Measurements from ENCODE around the gene PARP9.

PARP9 gene

GRCh38 chr3:122558605-122559004 is 5.5 kb downstream of the PARP9 start:
- H4K5ac ChIP-seq (ENCODE audit: low read length) = no peak overlapping the region
- H3K4me1 ChIP-seq (ENCODE audit: control insufficient read depth, low read depth, low read length) = peaks cover 2% of the 10 kb centered on the region
- WGBS (ENCODE audit: extremely low coverage, insufficient coverage, low lambda C conversion rate) = no CpG with 5 or more reads among the region's 6 CpGs
- H3K79me2 ChIP-seq (ENCODE audit: control insufficient read depth, insufficient read depth, low read length) = no peaks in the 10 kb centered on the region
- H3K27me3 ChIP-seq (ENCODE audit: insufficient read depth, low read length, poor library complexity) = no peaks in the 10 kb centered on the region
- no peak overlapping the region for H3K27ac ChIP-seq (ENCODE audit: low read depth, low read length)
- DNase-seq = no peak
- H3K56ac ChIP-seq (ENCODE audit: low read length) = no peak overlapping the region
- H4K8ac ChIP-seq (ENCODE audit: low read depth, low read length) = no peak overlapping the region
- no peak overlapping the region for H3K4ac ChIP-seq (ENCODE audit: low read depth, low read length)
- H2BK15ac ChIP-seq (replicated peaks; ENCODE audit: low read depth) = no peak overlapping the region
- H3K23ac ChIP-seq (ENCODE audit: low read length) = no peak overlapping the region
- no peak overlapping the region for H3K18ac ChIP-seq (ENCODE audit: low read length)
- H2BK120ac ChIP-seq (ENCODE audit: low read depth, low read length) = no peak overlapping the region
- no peak overlapping the region for H3K4me2 ChIP-seq (ENCODE audit: low read length)
- no peak overlapping the region for H3K9ac ChIP-seq (ENCODE audit: low read length)
- H2AK5ac ChIP-seq (ENCODE audit: low read length) = no peak overlapping the region
- no peaks in the 10 kb centered on the region for H3K79me1 ChIP-seq (ENCODE audit: low read length)
- H3K36me3 ChIP-seq (ENCODE audit: control insufficient read depth, insufficient read depth, low read length) = no peaks in the 10 kb centered on the region
- no peak overlapping the region for H2BK5ac ChIP-seq (ENCODE audit: low read length)
- H3K4me3 ChIP-seq (ENCODE audit: low read length) = no peak overlapping the region

- Histone ChIP-seq H3K4ac (ENCODE audit: low read depth, low read length) (no peak overlapping the region), H3K18ac (ENCODE audit: low read length) (no peak overlapping the region), H2BK15ac (replicated peaks; ENCODE audit: low read depth) (no peak overlapping the region), H3K23ac (ENCODE audit: low read length) (no peak overlapping the region), H3K9ac (ENCODE audit: low read length) (no peak overlapping the region), H3K79me2 (ENCODE audit: control insufficient read depth, insufficient read depth, low read length) (no peaks in the 10 kb centered on the region), H2BK5ac (ENCODE audit: low read length) (no peak overlapping the region), H3K4me1 (ENCODE audit: control insufficient read depth, low read depth, low read length) (peaks cover 2% of the 10 kb centered on the region), H3K56ac (ENCODE audit: low read length) (no peak overlapping the region), H3K4me3 (ENCODE audit: low read length) (no peak overlapping the region), H3K79me1 (ENCODE audit: low read length) (no peaks in the 10 kb centered on the region), H3K27me3 (ENCODE audit: insufficient read depth, low read length, poor library complexity) (no peaks in the 10 kb centered on the region), H2AK5ac (ENCODE audit: low read length) (no peak overlapping the region), H4K5ac (ENCODE audit: low read length) (no peak overlapping the region), H3K36me3 (ENCODE audit: control insufficient read depth, insufficient read depth, low read length) (no peaks in the 10 kb centered on the region), H3K27ac (ENCODE audit: low read depth, low read length) (no peak overlapping the region), H2BK120ac (ENCODE audit: low read depth, low read length) (no peak overlapping the region), H4K8ac (ENCODE audit: low read depth, low read length) (no peak overlapping the region), H3K4me2 (ENCODE audit: low read length) (no peak overlapping the region)
- no CpG with 5 or more reads among the region's 5 CpGs for WGBS (ENCODE audit: extremely low coverage, insufficient coverage, low lambda C conversion rate)
- DNase-seq = no peak
These were observed 6.7 kb downstream of the PARP9 start for GRCh38 chr3:122557356-122557755.

GRCh38 chr3:122555275-122556071 is 8.6 kb downstream of the PARP9 start:
- H2AK5ac ChIP-seq (ENCODE audit: low read length) = no peak overlapping the region
- DNase-seq = peak; percentile 66
- H3K27me3 ChIP-seq (ENCODE audit: insufficient read depth, low read length, poor library complexity) = no peaks in the 10 kb centered on the region
- no peaks in the 10 kb centered on the region for H3K36me3 ChIP-seq (ENCODE audit: control insufficient read depth, insufficient read depth, low read length)
- H3K79me2 ChIP-seq (ENCODE audit: control insufficient read depth, insufficient read depth, low read length) = no peaks in the 10 kb centered on the region
- H2BK120ac ChIP-seq (ENCODE audit: low read depth, low read length) = no peak overlapping the region
- peak overlapping the region; percentile 31 for H4K8ac ChIP-seq (ENCODE audit: low read depth, low read length)
- WGBS (ENCODE audit: extremely low coverage, insufficient coverage, low lambda C conversion rate) = no CpG with 5 or more reads among the region's 6 CpGs
- peak overlapping the region; percentile 28 for H3K27ac ChIP-seq (ENCODE audit: low read depth, low read length)
- peaks cover 2% of the 10 kb centered on the region for H3K4me1 ChIP-seq (ENCODE audit: control insufficient read depth, low read depth, low read length)
- no peak overlapping the region for H3K4ac ChIP-seq (ENCODE audit: low read depth, low read length)
- H2BK5ac ChIP-seq (ENCODE audit: low read length) = no peak overlapping the region
- H3K23ac ChIP-seq (ENCODE audit: low read length) = no peak overlapping the region
- no peaks in the 10 kb centered on the region for H3K79me1 ChIP-seq (ENCODE audit: low read length)
- H3K56ac ChIP-seq (ENCODE audit: low read length) = no peak overlapping the region
- H3K4me3 ChIP-seq (ENCODE audit: low read length) = no peak overlapping the region
- H4K5ac ChIP-seq (ENCODE audit: low read length) = no peak overlapping the region
- no peak overlapping the region for H3K4me2 ChIP-seq (ENCODE audit: low read length)
- no peak overlapping the region for H2BK15ac ChIP-seq (replicated peaks; ENCODE audit: low read depth)
- no peak overlapping the region for H3K9ac ChIP-seq (ENCODE audit: low read length)
- no peak overlapping the region for H3K18ac ChIP-seq (ENCODE audit: low read length)

- no peaks in the 10 kb centered on the region for H3K79me2 ChIP-seq (ENCODE audit: control insufficient read depth, insufficient read depth, low read length)
- H2BK120ac ChIP-seq (ENCODE audit: low read depth, low read length) = no peak overlapping the region
- H4K5ac ChIP-seq (ENCODE audit: low read length) = no peak overlapping the region
- H3K4me2 ChIP-seq (ENCODE audit: low read length) = no peak overlapping the region
- no peak overlapping the region for H3K4me3 ChIP-seq (ENCODE audit: low read length)
- H3K4ac ChIP-seq (ENCODE audit: low read depth, low read length) = no peak overlapping the region
- WGBS (ENCODE audit: extremely low coverage, insufficient coverage, low lambda C conversion rate) = no CpG with 5 or more reads among the region's 3 CpGs
- no peak overlapping the region for H3K56ac ChIP-seq (ENCODE audit: low read length)
- no peaks in the 10 kb centered on the region for H3K27me3 ChIP-seq (ENCODE audit: insufficient read depth, low read length, poor library complexity)
- H3K18ac ChIP-seq (ENCODE audit: low read length) = no peak overlapping the region
- no peak overlapping the region for H3K9ac ChIP-seq (ENCODE audit: low read length)
- H3K23ac ChIP-seq (ENCODE audit: low read length) = no peak overlapping the region
- H3K79me1 ChIP-seq (ENCODE audit: low read length) = no peaks in the 10 kb centered on the region
- DNase-seq = no peak
- no peak overlapping the region for H4K8ac ChIP-seq (ENCODE audit: low read depth, low read length)
- H2AK5ac ChIP-seq (ENCODE audit: low read length) = no peak overlapping the region
- H3K27ac ChIP-seq (ENCODE audit: low read depth, low read length) = no peak overlapping the region
- no peaks in the 10 kb centered on the region for H3K36me3 ChIP-seq (ENCODE audit: control insufficient read depth, insufficient read depth, low read length)
- no peak overlapping the region for H2BK15ac ChIP-seq (replicated peaks; ENCODE audit: low read depth)
- no peak overlapping the region for H2BK5ac ChIP-seq (ENCODE audit: low read length)
- no peaks in the 10 kb centered on the region for H3K4me1 ChIP-seq (ENCODE audit: control insufficient read depth, low read depth, low read length)
These were observed 10.9 kb downstream of the PARP9 start for GRCh38 chr3:122553171-122553570.

GRCh38 chr3:122548619-122549018 is 15.5 kb downstream of the PARP9 start:
- no peaks in the 10 kb centered on the region for H3K4me1 ChIP-seq (ENCODE audit: control insufficient read depth, low read depth, low read length)
- DNase-seq = no peak
- H3K27me3 ChIP-seq (ENCODE audit: insufficient read depth, low read length, poor library complexity) = no peaks in the 10 kb centered on the region
- no peaks in the 10 kb centered on the region for H3K36me3 ChIP-seq (ENCODE audit: control insufficient read depth, insufficient read depth, low read length)
- H2BK120ac ChIP-seq (ENCODE audit: low read depth, low read length) = no peak overlapping the region
- H3K56ac ChIP-seq (ENCODE audit: low read length) = no peak overlapping the region
- no peak overlapping the region for H2AK5ac ChIP-seq (ENCODE audit: low read length)
- H3K79me1 ChIP-seq (ENCODE audit: low read length) = no peaks in the 10 kb centered on the region
- no peak overlapping the region for H3K9ac ChIP-seq (ENCODE audit: low read length)
- WGBS (ENCODE audit: extremely low coverage, insufficient coverage, low lambda C conversion rate) = no CpG with 5 or more reads among the region's 1 CpG
- H3K79me2 ChIP-seq (ENCODE audit: control insufficient read depth, insufficient read depth, low read length) = no peaks in the 10 kb centered on the region
- H3K18ac ChIP-seq (ENCODE audit: low read length) = no peak overlapping the region
- no peak overlapping the region for H3K27ac ChIP-seq (ENCODE audit: low read depth, low read length)
- H4K5ac ChIP-seq (ENCODE audit: low read length) = no peak overlapping the region
- H3K4ac ChIP-seq (ENCODE audit: low read depth, low read length) = no peak overlapping the region
- no peak overlapping the region for H3K4me3 ChIP-seq (ENCODE audit: low read length)
- no peak overlapping the region for H4K8ac ChIP-seq (ENCODE audit: low read depth, low read length)
- H3K23ac ChIP-seq (ENCODE audit: low read length) = no peak overlapping the region
- H3K4me2 ChIP-seq (ENCODE audit: low read length) = no peak overlapping the region
- no peak overlapping the region for H2BK5ac ChIP-seq (ENCODE audit: low read length)
- H2BK15ac ChIP-seq (replicated peaks; ENCODE audit: low read depth) = no peak overlapping the region

- no peak overlapping the region for H3K9ac ChIP-seq (ENCODE audit: low read length)
- no peaks in the 10 kb centered on the region for H3K27me3 ChIP-seq (ENCODE audit: insufficient read depth, low read length, poor library complexity)
- no peak overlapping the region for H3K4ac ChIP-seq (ENCODE audit: low read depth, low read length)
- H3K4me2 ChIP-seq (ENCODE audit: low read length) = no peak overlapping the region
- H3K27ac ChIP-seq (ENCODE audit: low read depth, low read length) = no peak overlapping the region
- no peak overlapping the region for H2BK120ac ChIP-seq (ENCODE audit: low read depth, low read length)
- no peaks in the 10 kb centered on the region for H3K79me1 ChIP-seq (ENCODE audit: low read length)
- no peaks in the 10 kb centered on the region for H3K36me3 ChIP-seq (ENCODE audit: control insufficient read depth, insufficient read depth, low read length)
- no peak overlapping the region for H3K4me3 ChIP-seq (ENCODE audit: low read length)
- DNase-seq = no peak
- WGBS (ENCODE audit: extremely low coverage, insufficient coverage, low lambda C conversion rate) = no CpG with 5 or more reads among the region's 3 CpGs
- H4K8ac ChIP-seq (ENCODE audit: low read depth, low read length) = no peak overlapping the region
- no peak overlapping the region for H3K23ac ChIP-seq (ENCODE audit: low read length)
- H3K56ac ChIP-seq (ENCODE audit: low read length) = no peak overlapping the region
- no peaks in the 10 kb centered on the region for H3K4me1 ChIP-seq (ENCODE audit: control insufficient read depth, low read depth, low read length)
- H2AK5ac ChIP-seq (ENCODE audit: low read length) = no peak overlapping the region
- H3K18ac ChIP-seq (ENCODE audit: low read length) = no peak overlapping the region
- H3K79me2 ChIP-seq (ENCODE audit: control insufficient read depth, insufficient read depth, low read length) = no peaks in the 10 kb centered on the region
- no peak overlapping the region for H2BK5ac ChIP-seq (ENCODE audit: low read length)
- H4K5ac ChIP-seq (ENCODE audit: low read length) = no peak overlapping the region
- H2BK15ac ChIP-seq (replicated peaks; ENCODE audit: low read depth) = no peak overlapping the region
These were observed 16.0 kb downstream of the PARP9 start for GRCh38 chr3:122548076-122548475.

Data from mesendoderm (in vitro differentiated cells).